WERI-Rb-1 (cell line): ENCODE measurements around the gene SKAP1.

ENCODE experiments used
- DNase-seq: peaks from one replicate; pipeline ENCODE4 v3.0.0-alpha.2; 2020
- H3K27ac ChIP-seq: fragments of 250-450 bp; sonication (Bioruptor Pico); 2 replicates; pipeline ENCODE4 v1.5.1; 2020; ENCODE audit warnings: mild to moderate bottlenecking, moderate library complexity
- H3K27me3 ChIP-seq: fragments of 250-450 bp; sonication (Bioruptor Pico); 2 replicates; pipeline ENCODE4 v1.5.1; 2021; ENCODE audit warnings: mild to moderate bottlenecking, low read depth, moderate library complexity; ENCODE audit not compliant: insufficient read depth, severe bottlenecking
- H3K36me3 ChIP-seq: fragments of 250-450 bp; sonication (Bioruptor Pico); 2 replicates; pipeline ENCODE4 v1.5.1; 2020; ENCODE audit warnings: mild to moderate bottlenecking, moderate library complexity
- H3K4me3 ChIP-seq: 2 replicates; pipeline ENCODE4 v1.5.1; 2011; ENCODE audit warnings: low read depth, mild to moderate bottlenecking, control low read depth, low read length
- H3K9me3 ChIP-seq: fragments of 250-450 bp; sonication (Bioruptor Pico); 2 replicates; pipeline ENCODE4 v1.5.1; 2021; ENCODE audit warnings: mild to moderate bottlenecking, moderate library complexity; ENCODE audit not compliant: severe bottlenecking
- TF ChIP-seq, protein P1 (sequence below): IDR thresholded peaks from 2 replicates; pipeline ENCODE4 v1.5.1; 2011; ENCODE audit warnings: low read depth, mild to moderate bottlenecking, control low read depth, inconsistent platforms, low read length

Gene SKAP1

DNA sequence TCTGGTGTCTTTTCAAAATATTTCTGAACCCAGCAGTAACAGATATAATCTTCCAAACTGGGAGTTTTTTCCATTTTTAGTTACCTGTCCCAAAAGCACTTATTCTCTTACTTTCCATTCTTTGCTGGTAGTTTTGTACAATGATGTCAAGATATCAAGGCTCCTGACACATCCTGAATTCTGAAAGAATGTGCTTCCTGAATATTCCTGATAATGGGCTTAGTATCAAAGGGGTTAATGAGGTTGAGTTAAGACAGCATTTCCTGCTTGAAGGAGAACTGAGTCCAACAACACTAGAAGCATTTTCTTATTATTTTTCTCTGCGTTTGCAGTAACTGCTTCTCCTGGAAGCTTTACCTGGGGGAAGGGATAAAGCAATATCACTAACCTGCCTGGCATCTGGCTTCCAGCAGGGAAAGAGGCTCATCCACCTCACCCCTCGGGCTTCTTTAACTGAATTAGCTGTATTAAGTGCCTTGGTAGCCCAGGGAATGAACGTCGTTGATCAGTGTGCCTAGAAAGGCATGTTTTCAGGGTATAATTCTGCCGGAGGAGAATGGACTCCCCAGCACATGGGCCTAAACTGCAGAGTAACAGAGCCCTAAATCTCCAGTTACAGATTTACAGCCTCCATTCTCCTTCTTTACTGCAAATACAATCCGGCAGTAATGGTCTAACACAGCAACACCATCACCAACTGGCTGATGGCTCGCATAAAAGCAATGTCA is 188.1 kb downstream of the SKAP1 start:
- TF ChIP-seq, protein P1, sequence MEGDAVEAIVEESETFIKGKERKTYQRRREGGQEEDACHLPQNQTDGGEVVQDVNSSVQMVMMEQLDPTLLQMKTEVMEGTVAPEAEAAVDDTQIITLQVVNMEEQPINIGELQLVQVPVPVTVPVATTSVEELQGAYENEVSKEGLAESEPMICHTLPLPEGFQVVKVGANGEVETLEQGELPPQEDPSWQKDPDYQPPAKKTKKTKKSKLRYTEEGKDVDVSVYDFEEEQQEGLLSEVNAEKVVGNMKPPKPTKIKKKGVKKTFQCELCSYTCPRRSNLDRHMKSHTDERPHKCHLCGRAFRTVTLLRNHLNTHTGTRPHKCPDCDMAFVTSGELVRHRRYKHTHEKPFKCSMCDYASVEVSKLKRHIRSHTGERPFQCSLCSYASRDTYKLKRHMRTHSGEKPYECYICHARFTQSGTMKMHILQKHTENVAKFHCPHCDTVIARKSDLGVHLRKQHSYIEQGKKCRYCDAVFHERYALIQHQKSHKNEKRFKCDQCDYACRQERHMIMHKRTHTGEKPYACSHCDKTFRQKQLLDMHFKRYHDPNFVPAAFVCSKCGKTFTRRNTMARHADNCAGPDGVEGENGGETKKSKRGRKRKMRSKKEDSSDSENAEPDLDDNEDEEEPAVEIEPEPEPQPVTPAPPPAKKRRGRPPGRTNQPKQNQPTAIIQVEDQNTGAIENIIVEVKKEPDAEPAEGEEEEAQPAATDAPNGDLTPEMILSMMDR, result no peak
- Histone ChIP-seq H3K36me3 (no peaks in the 10 kb centered on the region), H3K27me3 (no peaks in the 10 kb centered on the region), H3K9me3 (no peaks in the 10 kb centered on the region), H3K4me3 (no peak overlapping the region), H3K27ac (no peak overlapping the region)
- peak; percentile 68 for DNase-seq

DNA sequence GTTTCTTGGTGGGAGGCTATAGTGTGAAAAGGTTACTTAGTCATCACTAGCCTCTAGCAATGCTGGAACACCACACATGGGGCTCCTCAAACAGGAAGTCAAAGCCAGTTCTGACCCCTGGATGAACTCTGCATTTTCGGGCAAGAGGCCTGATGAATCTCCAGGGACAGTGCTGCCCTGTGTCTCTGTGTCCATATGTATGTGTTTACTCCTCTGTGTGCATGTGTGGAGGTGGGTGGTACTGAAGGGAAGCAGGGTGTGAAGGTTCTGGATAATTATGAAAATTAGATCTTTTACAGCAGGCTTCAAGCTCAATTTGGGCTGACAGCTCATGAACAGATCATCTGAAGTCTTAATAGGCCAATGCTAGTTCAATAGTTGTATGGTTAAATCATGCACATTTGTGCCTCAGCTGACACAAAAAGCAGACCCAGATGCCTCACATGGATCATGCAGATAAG is 188.9 kb downstream of the SKAP1 start:
- H3K4me3 ChIP-seq, result no peak overlapping the region
- DNase-seq, result no peak
- TF ChIP-seq, protein P1, result no peak
- H3K36me3 ChIP-seq, result no peaks in the 10 kb centered on the region
- H3K27me3 ChIP-seq, result no peaks in the 10 kb centered on the region
- no peak overlapping the region for H3K27ac ChIP-seq
- no peaks in the 10 kb centered on the region for H3K9me3 ChIP-seq

GRCh38 chr17:48240562-48241130 is 189.4 kb downstream of the SKAP1 start:
- TF ChIP-seq, protein P1, result no peak
- no peak for DNase-seq
- H3K36me3 ChIP-seq, result no peaks in the 10 kb centered on the region
- H3K27me3 ChIP-seq, result no peaks in the 10 kb centered on the region
- no peaks in the 10 kb centered on the region for H3K9me3 ChIP-seq
- H3K27ac ChIP-seq, result no peak overlapping the region
- no peak overlapping the region for H3K4me3 ChIP-seq

DNA sequence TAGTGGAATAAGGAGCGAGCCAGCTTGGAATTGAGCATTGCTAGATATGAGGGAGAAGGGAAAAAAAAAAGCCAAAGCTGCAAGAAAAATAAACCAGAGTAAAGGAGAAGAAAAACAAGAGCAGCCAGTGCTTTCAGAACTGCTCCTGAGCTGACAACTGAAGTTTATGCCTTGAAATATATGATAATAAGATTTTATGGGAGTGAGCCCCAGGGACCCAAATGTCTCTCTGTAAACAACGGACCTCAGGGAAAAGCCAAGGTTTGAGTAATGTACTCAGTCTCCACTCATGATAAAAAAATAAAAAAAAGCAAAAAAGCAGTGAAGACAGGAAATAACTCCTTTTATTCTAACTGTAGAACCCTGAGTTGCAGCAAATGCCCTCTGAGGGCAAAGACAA is 189.9 kb downstream of the SKAP1 start:
- Histone ChIP-seq H3K9me3 (no peaks in the 10 kb centered on the region), H3K27me3 (no peaks in the 10 kb centered on the region), H3K36me3 (no peaks in the 10 kb centered on the region), H3K27ac (no peak overlapping the region), H3K4me3 (no peak overlapping the region)
- TF ChIP-seq, protein P1, result no peak
- DNase-seq, result no peak

DNA sequence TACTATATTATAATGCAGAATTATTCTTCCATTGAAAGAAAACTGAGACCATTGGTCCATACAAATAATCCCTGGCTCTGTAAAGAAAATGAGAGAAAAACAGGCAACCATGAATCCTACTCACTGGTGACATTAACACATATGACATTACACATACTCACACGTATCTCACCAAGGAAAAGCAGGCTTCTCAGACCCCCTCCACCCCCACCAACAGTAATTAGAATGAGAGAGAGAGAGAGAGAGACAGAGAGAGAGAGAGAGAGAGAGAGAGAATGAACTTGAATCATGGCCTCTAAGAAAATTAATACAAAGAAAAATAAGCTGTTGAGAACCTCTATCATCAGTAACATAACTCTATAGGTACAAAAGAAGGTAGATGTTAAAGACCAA is 190.4 kb downstream of the SKAP1 start:
- DNase-seq, result no peak
- no peak overlapping the region for H3K27ac ChIP-seq

More for the DNA sequence above, 190.4 kb downstream of the SKAP1 start:
- TF ChIP-seq, protein P1, result no peak
- no peaks in the 10 kb centered on the region for H3K27me3 ChIP-seq
- H3K9me3 ChIP-seq, result no peaks in the 10 kb centered on the region
- H3K36me3 ChIP-seq, result no peaks in the 10 kb centered on the region
- no peak overlapping the region for H3K4me3 ChIP-seq
